GM23248 (cell line): ENCODE measurements around the gene LBX2. TPM values are rescaled to one million over a fixed set of nuclear protein-coding genes. Genes with fewer than 3 reads are reported as not detected.
A peak's percentile ranks its signal among the peaks of the same experiment; 100 is the strongest.
"Not testable (repeated sequence)": the region's sequence is repeated elsewhere in the genome, so short reads cannot be mapped to it uniquely, and the experiment has no call there.

Experiments used
- DNase-seq: peaks from one replicate; pipeline ENCODE4 v3.0.0-alpha.2; 2015
- H2AFZ ChIP-seq: fragments of 200-600 bp; sonication (generic); 2 replicates; pipeline ENCODE4 v1.6.1; 2016; ENCODE audit warnings: antibody characterized with exemption
- H3F3A ChIP-seq: fragments of 200-600 bp; sonication (generic); 2 replicates; pipeline ENCODE4 v1.6.1; 2016; ENCODE audit warnings: mild to moderate bottlenecking, antibody characterized with exemption, mixed run types; ENCODE audit not compliant: insufficient read depth
- H3K27ac ChIP-seq: fragments of 200-600 bp; sonication (generic); 2 replicates; pipeline ENCODE4 v1.5.1; 2016; ENCODE audit warnings: mild to moderate bottlenecking
- H3K27me3 ChIP-seq: fragments of 200-600 bp; sonication (generic); replicated peaks from 2 replicates; pipeline ENCODE4 v1.6.1; 2016; ENCODE audit warnings: mild to moderate bottlenecking; ENCODE audit not compliant: insufficient read depth
- H3K36me3 ChIP-seq: fragments of 200-600 bp; sonication (generic); 2 replicates; pipeline ENCODE4 v1.6.1; 2016; ENCODE audit warnings: low read depth, mild to moderate bottlenecking
- H3K4me1 ChIP-seq: fragments of 200-600 bp; sonication (generic); 2 replicates; pipeline ENCODE4 v1.6.1; 2016; ENCODE audit warnings: mild to moderate bottlenecking; ENCODE audit not compliant: insufficient read depth
- H3K4me2 ChIP-seq: fragments of 200-600 bp; sonication (generic); one replicate; pipeline ENCODE4 v1.6.1; 2016; ENCODE audit warnings: mild to moderate bottlenecking; ENCODE audit not compliant: unreplicated experiment
- H3K4me3 ChIP-seq: fragments of 200-600 bp; sonication (generic); 2 replicates; pipeline ENCODE4 v1.5.1; 2016; ENCODE audit warnings: mild to moderate bottlenecking
- H3K79me2 ChIP-seq: fragments of 200-600 bp; sonication (generic); 2 replicates; pipeline ENCODE4 v1.6.1; 2016; ENCODE audit warnings: mild to moderate bottlenecking; ENCODE audit not compliant: insufficient read depth
- H3K9ac ChIP-seq: fragments of 200-600 bp; sonication (generic); 2 replicates; pipeline ENCODE4 v1.6.1; 2016; ENCODE audit warnings: mild to moderate bottlenecking
- H3K9me2 ChIP-seq: fragments of 200-600 bp; sonication (generic); 2 replicates; pipeline ENCODE4 v1.6.1; 2016; ENCODE audit warnings: mixed run types, mild to moderate bottlenecking, moderate library complexity; ENCODE audit not compliant: insufficient read depth
- H3K9me3 ChIP-seq: fragments of 200-600 bp; sonication (generic); one replicate; pipeline ENCODE4 v1.6.1; 2017; ENCODE audit warnings: low read depth
- H4K20me1 ChIP-seq: fragments of 200-600 bp; sonication (generic); 2 replicates; pipeline ENCODE4 v1.6.0; 2016; ENCODE audit not compliant: insufficient read depth
- EZH2 ChIP-seq: fragments of 200-600 bp; sonication (generic); IDR thresholded peaks from 2 replicates; pipeline ENCODE4 v1.6.1; 2018; ENCODE audit warnings: antibody characterized with exemption, mild to moderate bottlenecking; ENCODE audit not compliant: insufficient read depth, poor library complexity, severe bottlenecking
- EZH2phosphoT487 ChIP-seq: fragments of 200-600 bp; sonication (generic); IDR thresholded peaks from 2 replicates; pipeline ENCODE4 v1.6.1; 2018; ENCODE audit warnings: antibody characterized with exemption, moderate library complexity, mild to moderate bottlenecking, low read depth; ENCODE audit not compliant: insufficient read depth
- WGBS, 2 experiments: methylation state at CpG; one replicate each; pipeline ENCODE4 v1.1.6; 2015 to 2017; ENCODE audit warnings: low lambda C conversion rate in 2 of 2, low coverage in 1 of 2; ENCODE audit errors: missing lambda C conversion rate in 2 of 2; 5-methylcytosine and 5-hydroxymethylcytosine counted together
- in situ Hi-C: fragments of 300-500 bp; cut with MboI; formaldehyde crosslinking; loops from 2 replicates; pipeline ENCODE4 v1.15.0; 2020
- polyA plus RNA-seq: library from polyadenylated mRNA; unstranded; fragments of >200 nt; fragmentation: Nextera tagmentation; extraction: Ambion mirVana; gene quantifications from 2 replicates; pipeline ENCODE4 v1.2.1, GENCODE V29; 2016
- total RNA-seq: library from RNA; depleted of rRNA; stranded (reverse); fragments of >200 nt; shearing (Covaris generic); gene quantifications from 2 replicates; pipeline ENCODE4 v1.2.3, GENCODE V29; 2014

The LBX2 gene
- total and polyA plus RNA-seq, 2 experiments from 2014 or later: 1.1 to 4.6 TPM

- 1% methylated on average over 13 of the region's 13 CpGs for WGBS, 2 experiments
- H2AFZ ChIP-seq: peak overlapping the region; percentile 83
- peaks cover 11% of the 10 kb centered on the region for H3F3A ChIP-seq
- peak overlapping the region; percentile 90 for H3K4me3 ChIP-seq
- H3K36me3 ChIP-seq: no peaks in the 10 kb centered on the region; the same call in 1 of the 2 replicates
- no peaks in the 10 kb centered on the region for H3K9me3 ChIP-seq
- no peaks in the 10 kb centered on the region; the same call in 1 of the 2 replicates for H3K4me1 ChIP-seq
- no peaks in the 10 kb centered on the region for H3K27me3 ChIP-seq
- TF ChIP-seq EZH2phosphoT487: no peak
- TF ChIP-seq EZH2: no peak
- no peaks in the 10 kb centered on the region for H3K9me2 ChIP-seq
- H4K20me1 ChIP-seq: no peaks in the 10 kb centered on the region
- H3K9ac ChIP-seq: peak overlapping the region; percentile 93
- in situ Hi-C loops: no loop called here
- H3K4me2 ChIP-seq: peak overlapping the region; percentile 89
- H3K27ac ChIP-seq: peak overlapping the region; percentile 92
- peak; percentile 47 for DNase-seq
- peaks cover 41% of the 10 kb centered on the region for H3K79me2 ChIP-seq
Observed at GRCh38 chr2:74464406-74464805, 35.0 kb downstream of the LBX2 start.

DNA sequence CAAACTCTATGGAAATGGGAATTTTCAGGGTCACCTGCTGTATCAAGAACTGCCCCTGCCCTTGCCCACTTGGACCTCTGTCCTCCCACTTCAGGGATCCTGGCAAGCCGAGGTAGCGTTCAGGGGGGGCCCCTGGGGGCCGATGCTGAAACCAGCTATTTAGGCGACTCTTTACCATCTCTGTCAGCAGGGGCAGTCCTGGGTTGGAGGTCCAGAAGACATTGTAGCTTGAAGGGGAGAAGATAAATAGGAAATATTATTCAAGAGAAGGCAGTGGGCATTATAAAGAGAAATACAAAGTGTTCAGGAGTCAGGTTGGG, 36.7 kb downstream of the LBX2 start:
- Histone ChIP-seq H3K4me3 (no peak overlapping the region), H3K9me3 (no peaks in the 10 kb centered on the region), H3K4me1 (no peaks in the 10 kb centered on the region; the same call in 1 of the 2 replicates), H3K9ac (no peak overlapping the region), H4K20me1 (no peaks in the 10 kb centered on the region), H3K27me3 (no peaks in the 10 kb centered on the region), H2AFZ (no peak overlapping the region), H3K79me2 (peaks cover 51% of the 10 kb centered on the region), H3K27ac (no peak overlapping the region), H3F3A (peaks cover 11% of the 10 kb centered on the region), H3K36me3 (no peaks in the 10 kb centered on the region; the same call in 1 of the 2 replicates), H3K4me2 (no peak overlapping the region), H3K9me2 (no peaks in the 10 kb centered on the region)
- no peak for DNase-seq
- in situ Hi-C loops: no loop called here
- 72 to 74% methylated on average over 4 of the region's 4 CpGs for WGBS, 2 experiments
- TF ChIP-seq EZH2 (no peak), EZH2phosphoT487 (no peak)

- no peak for TF ChIP-seq EZH2
- no peak for TF ChIP-seq EZH2phosphoT487
- no peaks in the 10 kb centered on the region; the same call in 1 of the 2 replicates for H3K4me1 ChIP-seq
- in situ Hi-C loops: no loop called here
- H3K4me2 ChIP-seq: no peak overlapping the region
- WGBS, 2 experiments: 75% methylated on average over 20 of the region's 20 CpGs
- H3K9me2 ChIP-seq: no peaks in the 10 kb centered on the region
- no peaks in the 10 kb centered on the region for H3K9me3 ChIP-seq
- H3K36me3 ChIP-seq: no peaks in the 10 kb centered on the region; the same call in 1 of the 2 replicates
- H4K20me1 ChIP-seq: no peaks in the 10 kb centered on the region
- no peak overlapping the region for H3K27ac ChIP-seq
- no peak overlapping the region for H3K9ac ChIP-seq
- peaks cover 51% of the 10 kb centered on the region for H3K79me2 ChIP-seq
- DNase-seq: no peak
- no peak overlapping the region for H3K4me3 ChIP-seq
- H3K27me3 ChIP-seq: no peaks in the 10 kb centered on the region
- no peak overlapping the region for H2AFZ ChIP-seq
- peaks cover 7% of the 10 kb centered on the region for H3F3A ChIP-seq
Observed at GRCh38 chr2:74462054-74462785, 37.2 kb downstream of the LBX2 start.

- Histone ChIP-seq H2AFZ (no peak overlapping the region), H3K4me2 (no peak overlapping the region), H4K20me1 (no peaks in the 10 kb centered on the region), H3K27me3 (no peaks in the 10 kb centered on the region), H3K79me2 (peaks cover 52% of the 10 kb centered on the region), H3K4me3 (no peak overlapping the region), H3K9me3 (no peaks in the 10 kb centered on the region), H3F3A (peaks cover 10% of the 10 kb centered on the region), H3K9ac (no peak overlapping the region), H3K36me3 (no peaks in the 10 kb centered on the region; the same call in 1 of the 2 replicates), H3K27ac (no peak overlapping the region), H3K9me2 (no peaks in the 10 kb centered on the region), H3K4me1 (no peaks in the 10 kb centered on the region; the same call in 1 of the 2 replicates)
- 86 to 88% methylated on average over 27 of the region's 27 CpGs for WGBS, 2 experiments
- TF ChIP-seq EZH2 (no peak), EZH2phosphoT487 (no peak)
- in situ Hi-C loops: no loop called here
- no peak for DNase-seq
Observed at GRCh38 chr2:74461187-74462053, 38.0 kb downstream of the LBX2 start.

GRCh38 chr2:74460187-74460586, 39.2 kb downstream of the LBX2 start:
- H3K9me2 ChIP-seq, H3K4me2 ChIP-seq, H3K27me3 ChIP-seq, H3K27ac ChIP-seq, H2AFZ ChIP-seq, in situ Hi-C loops, H3K4me3 ChIP-seq, H3K9ac ChIP-seq, H3K9me3 ChIP-seq, H3K4me1 ChIP-seq, DNase-seq, H3F3A ChIP-seq, H4K20me1 ChIP-seq, H3K36me3 ChIP-seq: not testable (repeated sequence)
- 71 to 76% methylated on average over 4 to 10 of the region's 10 CpGs for WGBS, 2 experiments
- H3K79me2 ChIP-seq: peaks cover 52% of the 10 kb centered on the region

GRCh38 chr2:74459503-74460118, 39.8 kb downstream of the LBX2 start:
- peak overlapping the region; percentile 84 for H3K9ac ChIP-seq
- in situ Hi-C loops: not testable (repeated sequence)

More at GRCh38 chr2:74459503-74460118, 39.8 kb downstream of the LBX2 start:
- not testable (repeated sequence) for H3K27me3 ChIP-seq, H4K20me1 ChIP-seq, DNase-seq, H3F3A ChIP-seq, H3K36me3 ChIP-seq, H3K9me3 ChIP-seq, H3K4me1 ChIP-seq, H3K9me2 ChIP-seq, H2AFZ ChIP-seq, H3K27ac ChIP-seq
- peak overlapping the region; percentile 93 for H3K4me2 ChIP-seq
- peak overlapping the region; percentile 87 for H3K4me3 ChIP-seq
- H3K79me2 ChIP-seq: peaks cover 52% of the 10 kb centered on the region
- WGBS, 2 experiments: 62 to 71% methylated on average over 13 of the region's 13 CpGs
